ENCODE data around the gene TOP3B.

TOP3B gene

GRCh38 chr22:22013559-22014284 lies 31.1 kb upstream of the TOP3B start:
- DNase-seq (ENCODE audit: low read depth): no peak

GRCh38 chr22:22011964-22012363 lies 29.4 kb upstream of the TOP3B start:
- no peak for DNase-seq (ENCODE audit: low read depth)

GRCh38 chr22:22010358-22010757 lies 27.8 kb upstream of the TOP3B start:
- no peak for DNase-seq (ENCODE audit: low read depth)

- DNase-seq (ENCODE audit: low read depth): no peak
Observed at GRCh38 chr22:22009661-22010060, 27.1 kb upstream of the TOP3B start.

GRCh38 chr22:22006596-22006990 lies 24.0 kb upstream of the TOP3B start:
- no peak for DNase-seq (ENCODE audit: low read depth)

GRCh38 chr22:22005945-22006595 lies 23.5 kb upstream of the TOP3B start:
- DNase-seq (ENCODE audit: low read depth): no peak

GRCh38 chr22:22003233-22003632 lies 20.6 kb upstream of the TOP3B start:
- DNase-seq (ENCODE audit: low read depth): no peak

GRCh38 chr22:22002526-22003055 lies 20.0 kb upstream of the TOP3B start:
- DNase-seq (ENCODE audit: low read depth): no peak

GRCh38 chr22:22001664-22002525 lies 19.3 kb upstream of the TOP3B start:
- no peak for DNase-seq (ENCODE audit: low read depth)

- no peak for DNase-seq (ENCODE audit: low read depth)
Observed at GRCh38 chr22:21998595-21999247, 16.1 kb upstream of the TOP3B start.

GRCh38 chr22:21996175-21996720 lies 13.7 kb upstream of the TOP3B start:
- no peak for DNase-seq (ENCODE audit: low read depth)

- no peak for DNase-seq (ENCODE audit: low read depth)
Observed at GRCh38 chr22:21995660-21996059, 13.1 kb upstream of the TOP3B start.

- no peak for DNase-seq (ENCODE audit: low read depth)
Observed at GRCh38 chr22:21994881-21995444, 12.4 kb upstream of the TOP3B start.

- DNase-seq (ENCODE audit: low read depth): no peak
Observed at GRCh38 chr22:21992593-21993237, 10.1 kb upstream of the TOP3B start.

- no peak for DNase-seq (ENCODE audit: low read depth)
Observed at GRCh38 chr22:21991774-21992173, 9.2 kb upstream of the TOP3B start.

GRCh38 chr22:21991304-21991596 lies 8.7 kb upstream of the TOP3B start:
- DNase-seq (ENCODE audit: low read depth): no peak

GRCh38 chr22:21990445-21991303 lies 8.1 kb upstream of the TOP3B start:
- no peak for DNase-seq (ENCODE audit: low read depth)

- no peak for DNase-seq (ENCODE audit: low read depth)
Observed at GRCh38 chr22:21989049-21989448, 6.5 kb upstream of the TOP3B start.

GRCh38 chr22:21985214-21985613 lies 2.6 kb upstream of the TOP3B start:
- DNase-seq (ENCODE audit: low read depth): no peak

- no peak for DNase-seq (ENCODE audit: low read depth)
Observed at GRCh38 chr22:21984793-21985192, 2.2 kb upstream of the TOP3B start.

Measured in T follicular helper cell (primary cell).